HG03175 (cell line): Measurements from ENCODE around the gene BCL2L12.

ENCODE experiments used
- ATAC-seq: cut with Tn5 transposase; IDR thresholded peaks from one replicate; pipeline ENCODE4 v1.9.1; 2021; ENCODE audit warnings: mild to moderate bottlenecking, moderate library complexity; ENCODE audit not compliant: unreplicated experiment

Gene BCL2L12

DNA sequence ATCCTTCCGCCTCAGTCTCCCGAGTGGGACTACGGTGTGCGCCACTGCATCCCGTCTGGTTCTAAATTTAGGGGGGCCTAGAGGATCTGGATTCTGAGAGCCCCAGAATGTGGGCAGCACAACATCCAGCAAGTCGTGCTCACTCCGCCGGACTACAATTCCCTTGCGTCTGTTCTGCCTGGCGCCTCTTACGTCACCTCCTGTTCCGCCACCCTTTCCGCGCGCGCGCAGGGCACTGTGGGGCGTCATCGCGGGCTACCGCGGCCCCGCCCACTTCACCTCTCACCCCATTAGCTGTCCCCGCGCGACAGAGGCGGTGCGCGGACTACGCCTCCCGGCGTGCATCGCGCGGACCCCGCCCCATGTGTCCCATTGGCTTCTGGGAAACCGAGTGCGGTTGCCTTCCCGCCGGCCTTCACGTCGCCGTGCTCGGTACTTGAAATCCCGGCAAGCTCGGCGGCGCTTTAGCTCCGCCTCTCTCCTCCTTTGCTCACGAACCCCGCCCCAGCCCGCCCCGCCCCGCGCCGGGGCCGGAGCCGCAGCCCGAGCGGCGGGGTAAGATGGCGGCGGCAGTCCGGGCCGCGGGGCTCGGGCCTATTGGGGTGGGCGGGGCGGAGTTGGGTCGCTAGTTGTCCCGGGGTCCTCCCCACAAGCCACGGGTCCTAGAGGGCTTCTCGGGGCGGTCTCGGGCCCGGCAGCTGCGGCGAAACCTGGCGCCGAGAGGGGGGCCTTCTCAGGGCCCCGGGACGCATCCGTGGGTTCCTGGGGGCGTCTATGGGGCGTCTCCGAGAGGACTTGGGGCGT is 23.8 kb upstream of the BCL2L12 start, which contains the start of gene SCAF1:
Gene SCAF1 (plus strand): TSS at position 522 of the 804 bp plus-strand sequence. CDS start 2,818 bp downstream, outside the sequence.
- ATAC-seq: peak; percentile 63

DNA sequence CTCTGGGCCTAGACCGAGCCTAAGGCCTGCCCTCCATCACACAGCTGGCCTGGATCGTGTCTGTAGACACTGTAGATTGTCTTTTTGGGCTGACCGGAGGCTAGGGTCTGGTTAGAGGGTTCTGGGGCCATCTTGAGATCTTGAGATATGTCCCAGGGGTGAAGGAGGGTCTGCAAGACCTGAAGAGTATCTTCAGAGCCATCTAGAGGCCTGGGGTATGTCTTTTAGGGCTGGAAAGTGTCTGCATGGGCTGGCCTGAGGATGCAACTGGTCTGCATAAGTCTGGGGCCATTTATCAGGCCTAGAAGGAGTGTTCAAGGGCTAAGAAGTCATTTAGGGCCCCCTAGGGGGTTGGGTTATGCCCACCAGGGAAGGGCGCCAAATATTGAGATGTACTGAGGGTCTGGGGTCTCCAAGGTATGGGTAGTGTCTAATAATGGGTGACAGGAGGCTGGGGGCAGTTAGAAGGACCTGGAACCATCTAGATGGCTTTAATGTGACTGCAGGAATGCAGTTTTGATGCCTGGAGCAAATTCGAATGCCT is 23.2 kb upstream of the BCL2L12 start:
- no peak for ATAC-seq

DNA sequence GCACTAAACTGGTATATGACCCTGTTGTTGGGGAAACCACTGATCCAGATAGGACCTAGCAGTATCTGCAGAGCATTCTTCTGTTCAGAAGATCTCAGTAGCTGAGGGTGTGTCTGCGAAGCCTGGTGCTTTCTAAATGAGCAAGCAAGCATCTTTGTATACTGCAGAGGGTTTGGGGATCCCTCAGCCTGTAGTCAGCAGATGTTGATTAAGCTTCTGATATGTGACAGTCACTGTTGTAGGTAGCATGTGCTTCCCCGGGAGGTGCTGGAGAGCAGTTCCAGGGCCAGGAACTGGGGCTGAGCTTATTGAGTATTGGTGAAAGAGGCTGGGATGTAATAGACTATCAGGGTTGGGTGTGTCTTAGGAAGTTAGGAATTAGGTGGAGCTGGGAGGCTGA is 22.3 kb upstream of the BCL2L12 start:
- no peak for ATAC-seq

DNA sequence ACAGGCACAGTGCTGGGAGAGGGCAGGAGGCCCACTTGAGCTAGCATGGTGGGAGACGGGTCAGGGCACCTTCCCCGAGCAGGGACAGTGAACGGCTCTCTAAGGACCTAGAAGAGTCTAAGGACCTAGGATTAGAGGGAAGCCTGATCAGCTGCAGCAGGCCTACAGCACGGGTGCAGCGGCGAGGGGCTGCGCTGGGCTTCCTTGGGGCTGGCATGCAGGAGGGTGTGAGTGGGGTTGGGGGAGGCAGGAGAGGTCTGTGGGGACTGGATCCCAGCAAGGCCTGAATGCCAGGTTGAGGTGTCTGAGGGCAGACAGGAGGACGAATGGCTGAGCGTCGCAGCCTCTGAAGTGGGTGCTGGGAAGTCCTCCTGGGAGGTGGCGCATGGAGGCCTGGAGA is 20.1 kb upstream of the BCL2L12 start:
- ATAC-seq: no peak

DNA sequence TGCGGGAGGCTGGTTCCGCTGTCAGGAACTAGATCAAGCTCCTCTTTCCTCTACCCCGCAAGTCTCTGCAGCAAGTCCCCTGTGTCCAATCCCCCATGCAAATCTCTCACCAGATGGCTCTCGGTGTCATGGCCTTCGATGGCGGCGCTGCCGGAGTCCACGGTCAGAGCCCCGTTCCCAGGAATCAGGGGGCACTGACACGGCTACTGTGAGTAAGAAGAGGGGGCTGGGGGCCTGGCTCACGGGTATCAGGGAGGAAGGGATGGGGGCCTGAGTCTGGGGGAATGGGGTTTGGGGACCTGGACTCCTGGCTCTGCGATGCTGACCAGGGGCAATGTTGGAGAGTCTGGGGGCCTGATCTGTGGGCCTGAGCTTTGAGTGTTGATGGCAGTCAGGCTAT is 19.7 kb upstream of the BCL2L12 start:
- ATAC-seq: no peak

GRCh38 chr19:49646586-49646985 is 19.1 kb upstream of the BCL2L12 start:
- ATAC-seq: no peak

DNA sequence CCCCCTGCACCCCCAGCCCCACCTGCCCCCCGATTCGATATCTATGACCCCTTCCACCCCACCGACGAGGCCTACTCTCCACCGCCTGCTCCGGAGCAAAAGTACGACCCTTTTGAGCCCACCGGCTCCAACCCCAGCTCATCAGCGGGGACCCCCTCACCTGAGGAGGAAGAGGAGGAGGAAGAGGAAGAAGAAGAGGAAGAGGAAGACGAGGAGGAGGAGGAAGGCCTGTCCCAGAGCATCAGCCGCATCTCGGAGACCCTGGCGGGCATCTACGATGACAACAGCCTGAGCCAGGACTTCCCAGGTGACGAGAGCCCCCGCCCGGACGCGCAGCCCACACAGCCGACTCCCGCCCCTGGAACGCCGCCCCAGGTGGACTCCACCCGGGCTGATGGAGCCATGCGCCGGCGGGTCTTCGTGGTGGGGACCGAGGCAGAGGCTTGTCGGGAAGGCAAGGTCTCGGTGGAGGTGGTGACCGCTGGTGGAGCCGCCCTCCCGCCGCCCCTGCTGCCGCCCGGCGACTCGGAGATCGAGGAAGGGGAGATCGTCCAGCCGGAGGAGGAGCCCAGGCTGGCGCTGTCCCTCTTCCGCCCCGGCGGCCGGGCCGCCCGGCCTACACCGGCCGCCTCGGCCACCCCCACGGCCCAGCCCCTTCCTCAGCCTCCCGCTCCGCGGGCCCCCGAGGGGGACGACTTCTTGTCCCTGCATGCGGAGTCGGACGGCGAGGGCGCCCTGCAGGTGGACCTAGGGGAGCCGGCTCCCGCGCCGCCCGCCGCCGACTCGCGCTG is 14.5 kb upstream of the BCL2L12 start:
- ATAC-seq: no peak

- ATAC-seq: no peak
Measured at GRCh38 chr19:49651820-49652550, 13.7 kb upstream of the BCL2L12 start.

DNA sequence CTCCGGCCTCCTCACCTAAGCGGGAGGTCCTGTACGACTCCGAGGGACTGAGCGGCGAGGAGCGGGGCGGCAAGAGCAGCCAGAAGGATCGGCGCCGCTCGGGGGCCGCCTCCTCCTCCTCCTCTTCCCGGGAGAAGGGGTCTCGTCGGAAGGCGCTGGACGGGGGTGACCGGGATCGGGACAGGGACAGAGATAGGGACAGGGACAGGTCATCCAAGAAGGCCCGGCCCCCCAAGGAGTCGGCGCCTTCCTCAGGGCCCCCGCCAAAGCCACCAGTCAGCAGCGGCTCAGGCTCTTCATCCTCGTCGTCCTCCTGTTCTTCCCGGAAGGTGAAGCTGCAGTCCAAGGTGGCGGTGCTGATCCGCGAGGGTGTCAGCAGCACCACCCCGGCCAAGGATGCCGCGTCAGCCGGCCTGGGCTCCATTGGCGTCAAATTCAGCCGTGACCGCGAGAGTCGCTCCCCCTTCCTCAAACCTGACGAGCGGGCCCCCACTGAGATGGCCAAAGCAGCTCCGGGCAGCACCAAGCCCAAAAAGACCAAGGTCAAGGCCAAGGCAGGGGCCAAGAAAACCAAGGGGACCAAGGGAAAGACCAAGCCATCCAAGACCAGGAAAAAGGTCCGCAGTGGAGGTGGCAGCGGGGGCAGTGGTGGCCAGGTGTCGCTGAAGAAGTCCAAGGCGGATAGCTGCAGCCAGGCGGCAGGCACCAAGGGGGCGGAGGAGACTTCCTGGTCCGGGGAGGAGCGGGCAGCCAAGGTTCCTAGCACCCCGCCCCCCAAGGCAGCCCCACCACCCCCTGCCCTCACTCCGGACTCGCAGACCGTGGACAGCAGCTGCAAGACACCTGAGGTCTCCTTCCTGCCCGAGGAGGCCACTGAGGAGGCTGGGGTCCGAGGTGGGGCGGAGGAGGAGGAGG is 12.9 kb upstream of the BCL2L12 start:
- no peak for ATAC-seq

DNA sequence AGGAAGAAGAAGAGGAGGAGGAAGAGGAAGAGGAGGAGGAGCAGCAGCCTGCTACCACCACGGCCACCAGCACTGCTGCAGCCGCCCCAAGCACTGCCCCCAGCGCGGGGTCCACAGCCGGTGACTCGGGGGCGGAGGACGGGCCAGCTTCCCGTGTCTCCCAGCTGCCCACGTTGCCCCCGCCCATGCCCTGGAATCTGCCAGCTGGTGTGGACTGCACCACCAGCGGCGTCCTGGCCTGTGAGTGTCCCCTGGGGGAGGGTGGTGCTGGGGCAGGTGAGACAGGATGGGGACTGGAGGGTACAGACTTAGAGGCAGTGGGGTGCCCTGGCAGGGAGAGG is 12.3 kb upstream of the BCL2L12 start:
- ATAC-seq: no peak

GRCh38 chr19:49654581-49654980 is 11.2 kb upstream of the BCL2L12 start:
- no peak for ATAC-seq

- no peak for ATAC-seq
Measured at GRCh38 chr19:49655570-49656455, 9.9 kb upstream of the BCL2L12 start.

GRCh38 chr19:49656456-49657109 is 9.2 kb upstream of the BCL2L12 start:
- ATAC-seq: no peak

DNA sequence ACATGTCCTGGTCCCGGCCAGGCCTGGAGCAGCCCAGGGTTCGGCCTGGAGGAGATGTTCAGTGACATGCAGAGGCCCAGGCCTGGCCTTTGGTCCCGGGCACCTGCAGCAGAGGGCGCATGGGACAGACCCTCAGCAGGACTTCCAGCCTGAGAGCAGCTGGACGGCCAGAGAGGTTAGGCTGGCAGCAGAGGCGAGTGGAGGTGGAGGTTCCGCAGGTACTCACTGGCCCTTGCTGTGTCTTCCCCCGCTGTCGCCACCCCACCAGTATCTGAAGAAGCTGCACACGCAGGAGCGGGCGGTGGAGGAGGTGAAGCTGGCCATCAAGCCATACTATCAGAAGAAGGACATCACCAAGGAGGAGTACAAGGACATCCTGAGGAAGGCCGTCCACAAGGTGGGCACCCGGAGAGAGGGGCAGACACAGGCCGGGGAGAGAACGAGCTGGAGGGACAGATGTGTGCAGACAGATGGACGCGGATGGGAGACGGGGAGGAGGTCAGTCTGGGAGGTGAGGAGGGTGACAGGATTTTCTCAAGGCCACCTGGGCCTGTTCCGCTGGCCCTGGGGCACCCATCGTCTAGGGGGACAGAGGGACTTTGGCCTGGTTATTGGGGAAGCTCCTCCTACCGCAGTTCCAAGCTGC is 8.1 kb upstream of the BCL2L12 start:
- no peak for ATAC-seq

DNA sequence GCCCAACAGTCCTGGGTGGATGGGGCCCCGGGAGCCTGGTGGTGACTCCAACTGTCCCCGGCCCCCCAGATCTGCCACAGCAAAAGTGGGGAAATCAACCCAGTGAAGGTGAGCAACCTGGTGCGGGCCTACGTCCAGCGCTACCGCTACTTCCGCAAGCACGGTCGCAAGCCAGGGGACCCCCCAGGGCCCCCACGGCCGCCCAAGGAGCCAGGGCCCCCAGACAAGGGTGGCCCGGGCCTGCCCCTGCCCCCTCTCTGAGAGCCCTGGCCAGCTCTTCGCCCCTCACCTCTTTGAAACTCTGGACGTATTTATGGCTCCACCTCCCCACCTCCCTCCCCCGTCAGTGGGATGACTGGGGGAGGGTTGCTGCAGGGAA is 7.6 kb upstream of the BCL2L12 start:
- no peak for ATAC-seq

- no peak for ATAC-seq
Measured at GRCh38 chr19:49658566-49659442, 6.9 kb upstream of the BCL2L12 start.

DNA sequence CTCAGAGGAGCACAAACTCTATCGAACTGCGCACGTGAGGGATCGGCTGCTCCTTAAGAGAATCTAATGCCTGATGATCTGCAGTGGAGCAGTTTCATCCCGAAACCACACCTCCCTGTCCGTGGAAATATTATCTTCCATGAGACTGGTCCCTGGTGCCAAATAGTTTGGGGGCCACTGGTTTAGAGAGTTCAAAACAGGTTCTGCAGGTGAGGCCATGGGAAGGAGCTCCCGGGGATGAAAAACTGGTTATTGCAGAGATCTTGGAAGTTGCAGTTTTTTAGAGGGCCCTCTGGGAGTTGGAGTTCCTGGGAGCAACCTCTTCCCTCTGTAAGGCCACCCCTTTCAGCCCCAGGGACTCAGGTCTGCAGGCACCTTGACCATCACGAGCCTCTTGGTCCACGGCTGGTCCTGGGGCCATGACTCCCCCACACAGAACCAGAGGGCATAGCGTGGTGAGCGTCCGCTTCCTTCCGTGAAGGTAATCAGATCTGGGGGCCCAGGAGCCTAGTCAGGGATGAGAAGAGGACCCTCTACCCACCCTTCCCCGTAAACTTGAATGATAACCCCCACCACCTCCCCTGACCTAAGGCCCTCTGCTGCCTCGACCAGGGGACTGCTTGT is 5.3 kb upstream of the BCL2L12 start:
- ATAC-seq: no peak
